Cardiac septum (tissue), 1 donor: ENCODE data around the gene SHROOM4. TPM values are rescaled to one million over a fixed set of nuclear protein-coding genes. Genes with fewer than 3 reads are reported as not detected.
A peak's percentile ranks its signal among the peaks of the same experiment; 100 is the strongest.

Experiments used
- DNase-seq: peaks from one replicate; pipeline ENCODE4 v3.0.0-alpha.2; 2020; ENCODE audit warnings: low spot score
- intact Hi-C: fragments of 100-400 bp; cut with DNase I; formaldehyde crosslinking; loops from one replicate; pipeline ENCODE4 v1.14.0; 2022
- long read RNA-seq: library from polyadenylated mRNA; unstranded; transcript quantifications from one replicate; pipeline ENCODE4 v2.0.0, GENCODE V29; 2021
- total RNA-seq: library from RNA; stranded (reverse); fragmentation: NEBNext Ultra II Directional; extraction: Animal tissue kit (Norgen Biotek cat#: 25700); gene quantifications from one replicate; pipeline ENCODE4 v1.2.1, GENCODE V29; 2021
- donor health status: DM: no; HTN: no; CAD: no.

The SHROOM4 gene
- 8.6 TPM for total RNA-seq
- long read RNA-seq, partial matches to known transcripts = 3 of 7 reads
- long read RNA-seq, other reads (novel, unspliced or antisense) = 4 of 7 reads

- intact Hi-C loops = no loop called here
- DNase-seq = no peak
Measured at GRCh38 chrX:50813843-50814661, at the start of gene SHROOM4. Gene SHROOM4, minus strand, starts transcription at chrX:50814194. Its CDS starts 176 bp downstream, at chrX:50814018.

DNA sequence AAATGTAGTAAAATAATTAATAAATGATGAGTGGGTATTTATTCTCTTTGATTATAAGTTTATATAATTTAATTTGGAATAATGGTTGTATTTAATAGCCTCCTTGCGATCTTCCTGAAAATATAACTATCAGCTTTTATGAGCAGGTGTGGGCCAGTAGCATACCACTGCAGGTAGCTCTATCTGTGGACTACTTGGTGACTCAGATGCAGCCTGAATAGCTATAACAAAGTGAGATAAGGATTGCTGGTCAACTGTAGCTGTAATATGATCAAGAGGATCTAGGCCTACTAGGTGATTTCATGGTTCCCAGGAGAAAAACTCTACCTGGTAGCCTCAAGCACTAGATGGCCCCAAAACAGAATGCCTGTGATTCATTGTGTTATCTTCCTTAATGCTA lies 49.5 kb upstream of the SHROOM4 start:
- no peak for DNase-seq
- intact Hi-C loops = no loop called here

DNA sequence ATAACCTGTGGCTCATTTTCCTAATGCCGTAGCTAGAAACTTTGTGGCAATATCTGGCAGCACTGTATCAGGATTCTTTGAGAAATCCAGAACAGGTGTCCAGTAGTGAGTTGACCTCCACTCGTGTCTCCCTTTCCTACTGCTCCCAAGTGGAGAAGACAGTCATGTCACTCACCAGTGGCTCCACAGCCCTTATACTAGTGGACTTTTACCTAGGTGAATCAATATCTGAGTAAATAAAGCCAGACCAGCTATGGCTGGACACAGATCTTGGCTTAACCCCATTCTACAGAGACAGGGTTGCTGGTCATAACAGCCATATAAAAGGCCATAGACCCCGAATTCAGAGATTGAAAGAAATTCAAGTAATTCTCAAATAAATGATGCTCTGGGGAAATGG lies 46.5 kb upstream of the SHROOM4 start:
- no peak for DNase-seq
- intact Hi-C loops = no loop called here

DNA sequence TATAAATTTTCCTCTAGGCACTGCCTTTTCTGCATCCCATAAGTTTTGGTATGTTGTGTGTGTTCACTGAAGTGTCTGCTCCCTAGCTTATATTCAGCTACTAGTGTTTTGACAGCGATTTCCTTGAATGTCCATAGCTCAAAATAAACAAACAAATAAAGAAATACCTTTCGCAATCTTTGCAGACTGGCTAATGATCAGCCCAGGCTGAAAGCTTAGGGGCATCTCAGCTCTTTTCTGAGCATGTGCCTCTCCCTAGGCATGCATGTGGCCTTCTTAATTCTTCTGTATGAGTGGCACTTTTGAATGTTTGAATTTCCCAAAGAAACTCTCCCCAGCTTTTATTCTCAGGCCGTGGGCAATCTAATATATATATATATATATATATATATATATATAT lies 44.6 kb upstream of the SHROOM4 start:
- intact Hi-C loops = no loop called here

DNA sequence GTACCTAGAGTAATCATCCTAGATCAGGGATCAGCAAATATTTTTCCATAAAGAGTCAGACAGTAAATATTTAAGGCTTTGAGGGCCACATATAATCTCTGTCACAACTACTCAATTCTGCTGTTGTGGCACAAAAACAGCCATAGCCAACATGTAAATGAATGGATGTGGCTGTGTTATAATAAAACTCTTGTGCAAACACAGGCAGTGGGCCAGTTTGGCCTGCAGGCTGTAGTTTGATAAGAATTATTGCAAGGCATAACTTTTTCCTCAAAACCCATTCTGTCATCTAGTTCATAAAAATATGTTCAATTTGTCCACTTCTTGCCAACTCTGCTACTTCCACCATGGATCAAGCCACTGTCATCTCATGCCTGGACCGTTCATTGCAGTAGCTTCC lies 39.4 kb upstream of the SHROOM4 start:
- no peak for DNase-seq
- intact Hi-C loops = no loop called here

More for the DNA sequence above, 44.6 kb upstream of the SHROOM4 start:
- DNase-seq = no peak

DNA sequence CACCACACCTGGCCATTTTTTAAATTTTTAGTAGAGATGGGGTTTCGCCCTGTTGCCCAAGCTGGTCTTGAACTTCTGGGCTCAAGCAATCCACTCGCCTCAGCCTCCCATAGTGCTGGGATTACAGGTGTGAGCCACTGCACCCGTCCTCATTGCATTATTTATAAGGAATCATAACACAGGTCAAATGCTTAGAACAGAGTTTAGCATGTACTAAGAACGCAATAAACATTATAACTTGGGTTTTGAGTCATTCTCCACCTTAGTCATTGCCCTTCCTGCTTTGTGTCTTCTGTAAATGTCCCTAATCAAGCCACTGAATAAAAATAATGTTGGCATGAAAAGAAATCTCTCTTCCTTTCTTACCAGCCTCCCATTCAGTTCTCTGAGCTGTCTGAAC lies 38.5 kb upstream of the SHROOM4 start:
- no peak for DNase-seq
- intact Hi-C loops = no loop called here

GRCh38 chrX:50842221-50842620 lies 28.2 kb upstream of the SHROOM4 start:
- DNase-seq = no peak
- intact Hi-C loops = no loop called here

- intact Hi-C loops = no loop called here
- no peak for DNase-seq
Measured at GRCh38 chrX:50839730-50840129, 25.7 kb upstream of the SHROOM4 start.

DNA sequence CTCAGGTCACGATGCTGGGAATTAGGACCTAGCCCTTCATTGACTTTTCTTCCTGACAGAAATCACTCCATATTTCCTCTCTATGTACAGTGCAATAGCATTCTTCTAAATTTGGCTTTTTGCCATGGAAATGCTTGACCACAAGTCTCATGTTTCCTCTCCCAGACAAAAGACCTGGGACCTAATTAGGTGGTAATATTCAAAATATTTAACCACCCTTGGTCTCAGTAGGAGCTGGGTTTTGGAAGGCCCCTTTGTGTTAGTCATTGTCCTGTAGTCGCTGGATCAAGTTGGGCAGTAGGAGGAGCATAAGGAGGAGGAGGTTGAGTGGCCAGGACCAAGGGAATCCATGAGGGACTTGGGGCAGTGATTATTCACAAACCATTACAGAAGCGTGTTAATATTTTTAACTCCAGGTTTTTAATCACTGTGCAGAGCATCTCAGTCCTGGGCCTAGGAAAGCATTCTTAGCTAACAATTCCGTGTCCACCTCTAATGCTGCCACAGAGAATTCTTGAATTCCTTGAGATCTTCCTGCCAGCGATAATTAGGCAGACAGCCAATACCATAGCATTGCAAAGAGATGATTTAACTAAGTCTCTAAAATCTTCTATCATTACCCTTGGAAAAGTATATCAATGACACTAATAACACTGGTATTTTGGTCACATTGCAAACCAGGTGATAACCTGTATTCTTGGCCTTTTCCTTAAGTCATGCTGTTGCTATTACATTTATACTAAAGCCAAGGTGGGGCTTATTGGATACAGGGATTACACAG lies 25.0 kb upstream of the SHROOM4 start:
- intact Hi-C loops = no loop called here
- DNase-seq = no peak

GRCh38 chrX:50827996-50828395 lies 14.0 kb upstream of the SHROOM4 start:
- intact Hi-C loops = loop anchor here (10.0 kb wide), 1 partner anchor 63 kb away; no protein-coding TSS in a partner anchor

GRCh38 chrX:50825825-50826224 lies 11.8 kb upstream of the SHROOM4 start:
- intact Hi-C loops = loop anchor here (10.0 kb wide), 1 partner anchor 61 kb away; no protein-coding TSS in a partner anchor
- no peak for DNase-seq

More at GRCh38 chrX:50827996-50828395, 14.0 kb upstream of the SHROOM4 start:
- no peak for DNase-seq

DNA sequence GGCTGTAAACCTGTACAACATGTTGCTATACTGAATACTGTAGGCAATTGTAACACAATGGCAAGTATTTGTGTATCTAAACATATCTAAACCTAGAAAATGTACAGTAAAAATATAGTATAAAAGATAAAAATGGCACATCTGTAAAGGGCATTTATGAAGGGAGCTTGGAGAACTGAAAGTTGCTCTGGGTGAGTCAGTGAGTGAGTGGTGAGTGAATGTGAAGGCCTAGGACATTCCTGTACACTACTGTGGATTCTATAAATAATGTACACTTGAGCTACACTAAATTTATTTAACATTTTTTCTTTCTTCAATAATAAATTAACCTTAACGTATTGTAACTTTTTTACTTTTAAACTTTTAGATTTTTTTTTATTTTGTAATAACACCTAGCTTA lies 5.0 kb upstream of the SHROOM4 start:
- intact Hi-C loops = no loop called here
- no peak for DNase-seq

DNA sequence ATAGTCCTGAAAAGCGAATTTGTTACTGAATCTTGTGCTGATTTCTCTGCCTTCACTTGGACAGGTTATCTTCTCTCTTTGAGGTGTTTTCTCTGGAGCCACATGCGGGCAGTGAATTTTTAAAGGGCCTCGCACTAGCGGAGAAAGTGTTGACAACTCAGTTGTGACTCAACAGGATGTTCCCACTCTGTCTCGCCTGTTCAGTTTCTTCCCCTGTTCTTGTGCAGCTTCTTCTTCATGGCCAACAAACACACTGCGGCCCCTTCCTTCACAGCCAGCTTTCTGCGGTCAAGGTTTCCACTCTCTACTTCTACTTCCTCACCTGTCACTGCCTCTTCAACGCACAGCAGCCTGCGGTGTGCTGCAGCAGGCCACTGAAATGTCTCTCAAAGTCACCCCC lies 1.1 kb upstream of the SHROOM4 start:
- intact Hi-C loops = no loop called here
- DNase-seq = no peak

GRCh38 chrX:50814701-50815100 lies 707 bp upstream of the SHROOM4 start:
- DNase-seq = no peak

GRCh38 chrX:50812995-50813842 lies 775 bp downstream of the SHROOM4 start:
- intact Hi-C loops = no loop called here
- peak; percentile 75 for DNase-seq

More at GRCh38 chrX:50814701-50815100, 707 bp upstream of the SHROOM4 start:
- intact Hi-C loops = no loop called here

GRCh38 chrX:50805276-50805675 lies 8.7 kb downstream of the SHROOM4 start:
- intact Hi-C loops = no loop called here
- DNase-seq = no peak

- DNase-seq = no peak
- intact Hi-C loops = no loop called here
Measured at GRCh38 chrX:50801135-50801534, 12.9 kb downstream of the SHROOM4 start.

DNA sequence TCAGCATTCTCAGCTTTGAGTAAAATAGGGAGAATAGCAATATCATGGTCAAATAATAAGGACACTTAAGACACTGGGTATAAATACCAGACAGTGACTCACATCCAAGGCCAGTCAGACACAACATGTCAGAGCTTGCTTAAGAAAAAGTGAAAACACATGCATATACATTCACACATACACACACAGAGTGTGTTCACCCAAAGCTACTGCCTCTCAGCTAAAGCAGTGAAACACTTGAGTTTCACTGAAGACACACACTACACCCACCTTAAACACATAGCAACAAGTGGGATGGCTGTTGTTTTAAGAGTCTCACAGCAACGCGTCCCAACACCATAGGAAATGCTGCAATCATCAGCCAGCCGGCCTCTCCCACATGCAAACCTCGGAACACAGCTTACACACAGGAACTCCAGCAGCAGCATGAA lies 14.4 kb downstream of the SHROOM4 start:
- no peak for DNase-seq
- intact Hi-C loops = no loop called here

DNA sequence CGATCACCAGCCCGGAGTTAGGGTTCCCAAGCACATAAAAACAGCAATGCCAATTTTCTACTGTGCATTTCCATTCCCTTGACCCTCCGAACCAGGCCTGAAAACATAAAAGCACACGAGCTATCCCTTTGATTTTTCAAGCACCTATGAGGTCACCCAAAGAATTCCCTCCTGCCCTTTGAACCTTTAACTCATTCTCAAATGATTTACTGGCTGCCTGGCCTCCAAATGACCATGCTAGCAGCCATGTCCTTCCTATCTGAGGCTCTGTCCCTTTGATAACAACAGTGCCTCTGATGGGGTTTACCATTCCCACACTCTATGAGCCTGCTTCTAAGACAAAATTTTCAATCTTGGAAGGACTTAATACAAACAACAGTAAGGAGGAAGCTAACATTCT lies 15.2 kb downstream of the SHROOM4 start:
- intact Hi-C loops = no loop called here
- DNase-seq = no peak

DNA sequence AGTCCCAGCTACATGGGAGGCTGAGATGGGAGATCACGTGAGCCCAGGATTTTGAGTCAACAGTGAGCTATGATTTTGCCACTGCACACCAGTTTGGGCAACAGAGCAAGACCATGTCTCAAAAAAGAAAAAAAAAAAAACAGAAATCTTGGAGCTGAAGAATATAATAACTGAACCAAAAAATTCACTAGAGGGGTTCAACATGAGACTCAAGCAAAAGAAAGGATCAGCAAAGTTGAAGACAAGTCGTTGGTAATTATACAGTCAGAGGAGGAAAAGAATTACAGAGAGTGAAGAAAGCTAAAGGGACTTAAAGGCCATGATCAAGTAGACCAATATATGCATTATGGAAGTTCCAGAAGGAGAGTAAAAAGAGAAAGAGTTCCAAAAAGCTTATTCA lies 26.9 kb downstream of the SHROOM4 start:
- no peak for DNase-seq
- intact Hi-C loops = no loop called here
